RKO (cell line): ENCODE results near the gene AHRR.

ENCODE experiments used
- DNase-seq: peaks from one replicate; pipeline ENCODE4 v3.0.0-alpha.2; 2016; ENCODE audit warnings: low spot score

AHRR gene

GRCh38 chr5:416636-416960 is 95.1 kb downstream of the AHRR start:
- no peak for DNase-seq

GRCh38 chr5:417301-418161 is 96.0 kb downstream of the AHRR start:
- DNase-seq, result no peak

GRCh38 chr5:418162-419121 is 96.9 kb downstream of the AHRR start:
- DNase-seq, result no peak

GRCh38 chr5:419970-420369 is 98.5 kb downstream of the AHRR start:
- DNase-seq, result no peak

- no peak for DNase-seq
Observed at GRCh38 chr5:420632-421286, 99.2 kb downstream of the AHRR start.

- no peak for DNase-seq
Observed at GRCh38 chr5:421287-421880, 99.9 kb downstream of the AHRR start.

GRCh38 chr5:421901-422300 is 100.4 kb downstream of the AHRR start:
- DNase-seq, result no peak

- DNase-seq, result no peak
Observed at GRCh38 chr5:422323-423232, 101.1 kb downstream of the AHRR start.

- DNase-seq, result no peak
Observed at GRCh38 chr5:423233-423565, 101.7 kb downstream of the AHRR start.

GRCh38 chr5:423626-424261 is 102.2 kb downstream of the AHRR start:
- DNase-seq, result no peak

- no peak for DNase-seq
Observed at GRCh38 chr5:424301-425110, 103.0 kb downstream of the AHRR start.

GRCh38 chr5:425714-426113 is 104.2 kb downstream of the AHRR start:
- DNase-seq, result peak; percentile 32

- no peak for DNase-seq
Observed at GRCh38 chr5:426392-426976, 105.0 kb downstream of the AHRR start.

GRCh38 chr5:427415-428087 is 106.0 kb downstream of the AHRR start:
- no peak for DNase-seq

- no peak for DNase-seq
Observed at GRCh38 chr5:428219-428618, 106.7 kb downstream of the AHRR start.

GRCh38 chr5:428754-429452 is 107.4 kb downstream of the AHRR start:
- DNase-seq, result no peak

GRCh38 chr5:429453-430188 is 108.1 kb downstream of the AHRR start:
- no peak for DNase-seq
